WI38 (cell line): Measurements from ENCODE around the gene VCL.
"Not testable (repeated sequence)": the region's sequence is repeated elsewhere in the genome, so short reads cannot be mapped to it uniquely, and the experiment has no call there.

ENCODE experiments used
- H3K4me3 ChIP-seq: 2 replicates; pipeline ENCODE4 v1.5.1; 2011; ENCODE audit warnings: low read depth, mild to moderate bottlenecking, control low read depth, low read length
- CTCF ChIP-seq: IDR thresholded peaks from 2 replicates; pipeline ENCODE4 v1.5.1; 2012; ENCODE audit warnings: low read depth, mild to moderate bottlenecking, control low read depth, low read length

The VCL gene

GRCh38 chr10:74145133-74145532, 147.2 kb downstream of the VCL start:
- TF ChIP-seq CTCF, result no peak
- no peak overlapping the region for H3K4me3 ChIP-seq

GRCh38 chr10:74146980-74147379, 149.1 kb downstream of the VCL start:
- not testable (repeated sequence) for H3K4me3 ChIP-seq

GRCh38 chr10:74150204-74150989, 152.5 kb downstream of the VCL start, which contains the start of gene AP3M1:
TSS of gene AP3M1 (minus strand) at chr10:74150828. CDS start at chr10:74138379, 12,449 bp downstream.
- no peak for TF ChIP-seq CTCF
- H3K4me3 ChIP-seq, result peak within 1 kb of the TSS; percentile 92

- H3K4me3 ChIP-seq, result peak within 1 kb of the TSS; percentile 92
- peak; percentile 34 for TF ChIP-seq CTCF
Observed at GRCh38 chr10:74150990-74151878, 153.3 kb downstream of the VCL start, which contains the start of gene ADK. TSS of gene ADK (plus strand) at chr10:74151221. CDS start at chr10:74151279, 58 bp downstream.

GRCh38 chr10:74151879-74152722, 154.2 kb downstream of the VCL start:
- H3K4me3 ChIP-seq, result peak overlapping the region; percentile 92
- TF ChIP-seq CTCF, result no peak

GRCh38 chr10:74153123-74153522, 155.2 kb downstream of the VCL start:
- TF ChIP-seq CTCF, result peak; percentile 31; the same call in 1 of the 2 replicates
- H3K4me3 ChIP-seq, result no peak overlapping the region

- no peak for TF ChIP-seq CTCF
- H3K4me3 ChIP-seq, result no peak overlapping the region
Observed at GRCh38 chr10:74153676-74154075, 155.8 kb downstream of the VCL start.
